Measurements from ENCODE around the gene NFATC2. TPM values are rescaled to one million over a fixed set of nuclear protein-coding genes. Genes with fewer than 3 reads are reported as not detected.

NFATC2 gene
- total and polyA plus RNA-seq, 2 of the 8 experiments (the other 6 are each of a cell fraction or from before 2014, with no cell fraction given): 0.27 to 0.91 TPM

DNA sequence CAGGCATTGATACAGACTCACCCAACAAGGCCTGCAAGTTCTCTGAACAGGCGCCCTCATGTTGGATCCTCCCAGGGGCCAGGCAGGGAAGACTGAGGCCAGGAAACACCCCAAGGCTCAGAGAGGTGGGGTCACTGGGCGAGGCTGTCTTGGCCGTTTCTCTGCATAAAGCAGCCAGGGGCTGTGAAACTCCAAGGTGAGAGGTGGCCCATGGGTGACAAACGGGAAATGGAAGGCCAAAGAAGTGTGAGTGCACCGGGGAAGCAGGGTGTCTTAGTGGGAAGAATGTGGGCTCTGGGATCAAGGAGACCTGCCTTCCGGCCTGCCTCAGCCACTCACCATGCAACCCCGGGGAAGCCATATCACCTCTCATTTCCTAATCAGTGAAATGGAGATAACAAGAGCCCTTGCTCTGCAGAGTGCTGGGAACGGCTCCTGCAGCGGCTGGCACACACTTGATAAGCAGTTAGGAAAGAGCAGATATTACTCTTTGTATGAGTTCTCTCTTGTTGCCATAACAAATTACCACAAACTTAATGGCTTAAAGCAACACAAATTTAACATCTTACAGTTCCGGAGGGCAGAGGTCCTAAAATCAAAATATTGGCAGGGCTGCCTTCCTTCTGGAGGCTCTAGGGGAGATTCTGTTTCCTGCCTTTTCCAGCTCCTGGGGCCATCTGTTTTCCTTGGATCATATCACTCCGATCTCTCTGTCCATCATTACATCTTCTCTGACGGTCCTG lies 168.6 kb downstream of the NFATC2 start:
- Histone ChIP-seq H3K4me3 (ENCODE audit: extremely low read depth in 1 of 4, insufficient read depth in 2 of 4, low read depth in 3 of 4, low read length in 4 of 4) (no peak overlapping the region), H2BK15ac (ENCODE audit: low read length) (no peak overlapping the region), H3K9ac (replicated peaks in 1 of 4; ENCODE audit: extremely low read depth in 1 of 4, low read depth in 3 of 4, low read length in 3 of 4) (no peak overlapping the region), H3K56ac (replicated peaks; ENCODE audit: insufficient read length, low read depth, low read length) (no peak overlapping the region), H4K20me1 (replicated peaks in 1 of 2; ENCODE audit: control insufficient read depth in 1 of 2, insufficient read depth in 2 of 2, low read length in 2 of 2) (no peaks in the 10 kb centered on the region), H3K9me3 (ENCODE audit: insufficient read depth in 2 of 2, low read depth in 1 of 2, low read length in 1 of 2) (no peaks in the 10 kb centered on the region), H3K23me2 (ENCODE audit: low read depth, low read length) (no peaks in the 10 kb centered on the region), H3K23ac (ENCODE audit: insufficient read length) (no peak overlapping the region), H3K4me1 (replicated peaks in 1 of 4; ENCODE audit: control insufficient read depth in 3 of 4, insufficient read depth in 4 of 4, low read length in 3 of 4) (peaks cover 2 to 4% (median 2%) of the 10 kb centered on the region in 4 experiments; a peak in 3 of 7 replicates), H3K18ac (ENCODE audit: extremely low read depth, low read length) (no peak overlapping the region), H2AK5ac (ENCODE audit: low read depth, low read length) (no peak overlapping the region), H2AFZ (ENCODE audit: low read length) (no peak overlapping the region), H3K14ac (ENCODE audit: insufficient read length) (no peak overlapping the region), H3K4ac (replicated peaks; ENCODE audit: insufficient read length, low read depth, low read length) (no peak overlapping the region), H4K91ac (replicated peaks; ENCODE audit: insufficient read length, low read length) (no peak overlapping the region), H2BK5ac (ENCODE audit: low read depth, low read length) (no peak overlapping the region), H3K27me3 (replicated peaks in 1 of 4; ENCODE audit: control insufficient read depth in 3 of 4, extremely low read depth in 1 of 4, insufficient read depth in 3 of 4, low read length in 3 of 4) (no peaks in the 10 kb centered on the region), H2BK20ac (ENCODE audit: low read length) (no peak overlapping the region), H4K8ac (ENCODE audit: extremely low read depth, insufficient read depth, low read length) (no peak overlapping the region), H3K36me3 (ENCODE audit: control insufficient read depth in 2 of 4, insufficient read depth in 4 of 4, low read length in 3 of 4) (no peaks in the 10 kb centered on the region), H2BK120ac (replicated peaks; ENCODE audit: low read depth, low read length) (no peak overlapping the region), H2BK12ac (ENCODE audit: low read depth, low read length) (no peak overlapping the region), H3K4me2 (ENCODE audit: insufficient read depth in 1 of 2, low read depth in 2 of 2, low read length in 2 of 2) (no peak overlapping the region), H3K79me1 (ENCODE audit: low read depth, low read length) (no peaks in the 10 kb centered on the region), H3K27ac (ENCODE audit: low read depth, low read length) (no peak overlapping the region), H3K79me2 (ENCODE audit: control insufficient read depth in 1 of 2, insufficient read depth in 2 of 2, low read length in 2 of 2) (no peaks in the 10 kb centered on the region), H4K5ac (ENCODE audit: insufficient read length, low read depth, low read length) (no peak overlapping the region)
- CTCF ChIA-PET (ENCODE audit: partially characterized antibody): interaction anchor here (0.8 to 3.6 kb wide), 13 partner anchors 11 to 623 kb away, joined by 3 to 15 read pairs (median 4); no protein-coding TSS in a partner anchor
- POLR2A ChIA-PET (ENCODE audit: partially characterized antibody): interaction anchor here (0.8 kb wide), 1 partner anchor 386 kb away, joined by 4 read pairs; no protein-coding TSS in a partner anchor
- FAIRE-seq (no peak), DNase-seq (ENCODE audit: low read depth in 1 of 2, low spot score in 2 of 2) (no peak)
- 85% methylated on average over 12 of the region's 12 CpGs; no CpG with 5 or more reads in 1 of the 2 experiments for WGBS, 2 experiments (ENCODE audit: extremely low coverage in 1 of 2, insufficient coverage in 1 of 2, insufficient read length in 1 of 2, insufficient replicate concordance in 2 of 2, low coverage in 1 of 2, low lambda C conversion rate in 2 of 2, missing lambda C conversion rate in 1 of 2)
- TF ChIP-seq ASH2L (IDR thresholded peaks at IDR 0.05; ENCODE audit: low read length) (no peak), MAFK (IDR thresholded peaks at IDR 0.05; ENCODE audit: low read depth, low read length) (no peak), SRF (IDR thresholded peaks at IDR 0.05; ENCODE audit: low read depth, low read length) (no peak), GTF2F1 (IDR thresholded peaks at IDR 0.05; ENCODE audit: borderline replicate concordance, low read depth, low read length) (no peak), RBBP5 (IDR thresholded peaks at IDR 0.05; ENCODE audit: borderline replicate concordance, low read depth, low read length) (no peak), CTBP2 (IDR thresholded peaks at IDR 0.05; ENCODE audit: borderline replicate concordance, insufficient read depth, insufficient read length, low read length) (no peak), KDM4A (IDR thresholded peaks at IDR 0.05; ENCODE audit: low read depth, low read length, severe bottlenecking) (no peak), HDAC6 (IDR thresholded peaks at IDR 0.05; ENCODE audit: low read depth, low read length) (no peak), SP2 (IDR thresholded peaks at IDR 0.05; ENCODE audit: low read length) (no peak), SP1 (IDR thresholded peaks at IDR 0.05; ENCODE audit: low read depth, low read length) (no peak), RAD21 (IDR thresholded peaks at IDR 0.05 in 1 of 2, conservative IDR thresholded peaks at IDR 0.05 in 1 of 2; ENCODE audit: low read depth in 2 of 2, low read length in 2 of 2) (no peak), CHD1 (IDR thresholded peaks at IDR 0.05; ENCODE audit: low read depth, low read length) (no peak)
